Thoracic aorta (tissue), 2 donors: ENCODE data around the gene GSTA2. TPM values are rescaled to one million over a fixed set of nuclear protein-coding genes. Genes with fewer than 3 reads are reported as not detected.
"Not testable (repeated sequence)": the region's sequence is repeated elsewhere in the genome, so short reads cannot be mapped to it uniquely, and the experiment has no call there.

Experiments
- ATAC-seq: fragments of 150-250 bp; one replicate; pipeline ENCODE4 v1.8.0; 2017; ENCODE audit warnings: low read depth; ENCODE audit not compliant: insufficient number of reproducible peaks, low FRiP score
- DNase-seq: peaks from one replicate; pipeline ENCODE4 v3.0.0-alpha.2; 2020; ENCODE audit warnings: low spot score
- H3K27ac ChIP-seq, 2 donors: fragments of 200-600 bp; sonication (generic); 1 replicate in 1 of 2; 2 replicates in 1 of 2; pipeline ENCODE4 v1.5.1; 2016; ENCODE audit warnings: mild to moderate bottlenecking in 2 of 2, moderate library complexity in 2 of 2
- H3K27me3 ChIP-seq: fragments of 200-600 bp; sonication (generic); replicated peaks from 2 replicates; pipeline ENCODE4 v1.6.0; 2016; ENCODE audit warnings: mild to moderate bottlenecking; ENCODE audit not compliant: insufficient read depth
- H3K36me3 ChIP-seq: fragments of 200-600 bp; sonication (generic); one replicate; pipeline ENCODE4 v1.5.1; 2016
- H3K4me1 ChIP-seq, 2 donors: fragments of 200-600 bp; sonication (generic); 1 replicate in 1 of 2; 2 replicates in 1 of 2; pipeline versions ENCODE4 v1.5.1 to v1.6.0; 2016; ENCODE audit warnings: low read depth in 2 of 2, mild to moderate bottlenecking in 1 of 2; ENCODE audit not compliant: control insufficient read depth in 1 of 2
- H3K4me3 ChIP-seq: fragments of 200-600 bp; sonication (generic); 2 replicates; pipeline ENCODE4 v1.5.1; 2016; ENCODE audit warnings: mild to moderate bottlenecking
- H3K9me3 ChIP-seq: fragments of 200-600 bp; sonication (generic); 2 replicates; pipeline ENCODE4 v1.5.1; 2016
- total RNA-seq, 2 donors: library from RNA; depleted of rRNA; stranded (reverse); fragments of >200 nt; gene quantifications; one replicate each; pipeline versions ENCODE4 v1.1.0 to v1.2.3, GENCODE V29; 2016
- TF ChIP-seq, protein P1 (sequence below): fragments of 200-600 bp; sonication (generic); IDR thresholded peaks from one replicate; pipeline ENCODE4 v1.5.1; 2019; ENCODE audit warnings: antibody characterized with exemption

Gene GSTA2
- total RNA-seq, 2 donors from 2014 or later: not detected

- no peak overlapping the region for H3K27ac ChIP-seq
- no peak overlapping the region for H3K4me3 ChIP-seq
- H3K36me3 ChIP-seq: no peaks in the 10 kb centered on the region
- no peaks in the 10 kb centered on the region for H3K9me3 ChIP-seq
- TF ChIP-seq, protein P1, sequence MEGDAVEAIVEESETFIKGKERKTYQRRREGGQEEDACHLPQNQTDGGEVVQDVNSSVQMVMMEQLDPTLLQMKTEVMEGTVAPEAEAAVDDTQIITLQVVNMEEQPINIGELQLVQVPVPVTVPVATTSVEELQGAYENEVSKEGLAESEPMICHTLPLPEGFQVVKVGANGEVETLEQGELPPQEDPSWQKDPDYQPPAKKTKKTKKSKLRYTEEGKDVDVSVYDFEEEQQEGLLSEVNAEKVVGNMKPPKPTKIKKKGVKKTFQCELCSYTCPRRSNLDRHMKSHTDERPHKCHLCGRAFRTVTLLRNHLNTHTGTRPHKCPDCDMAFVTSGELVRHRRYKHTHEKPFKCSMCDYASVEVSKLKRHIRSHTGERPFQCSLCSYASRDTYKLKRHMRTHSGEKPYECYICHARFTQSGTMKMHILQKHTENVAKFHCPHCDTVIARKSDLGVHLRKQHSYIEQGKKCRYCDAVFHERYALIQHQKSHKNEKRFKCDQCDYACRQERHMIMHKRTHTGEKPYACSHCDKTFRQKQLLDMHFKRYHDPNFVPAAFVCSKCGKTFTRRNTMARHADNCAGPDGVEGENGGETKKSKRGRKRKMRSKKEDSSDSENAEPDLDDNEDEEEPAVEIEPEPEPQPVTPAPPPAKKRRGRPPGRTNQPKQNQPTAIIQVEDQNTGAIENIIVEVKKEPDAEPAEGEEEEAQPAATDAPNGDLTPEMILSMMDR: no peak
- H3K27me3 ChIP-seq: no peaks in the 10 kb centered on the region
- H3K4me1 ChIP-seq: no peaks in the 10 kb centered on the region
- no peak for ATAC-seq
- DNase-seq: no peak
These were observed 51.1 kb downstream of the GSTA2 start for GRCh38 chr6:52712136-52712535.

- ATAC-seq: no peak
- no peak for DNase-seq
- Histone ChIP-seq H3K4me1 (no peaks in the 10 kb centered on the region), H3K27ac (no peak overlapping the region), H3K9me3 (no peaks in the 10 kb centered on the region), H3K4me3 (no peak overlapping the region), H3K27me3 (no peaks in the 10 kb centered on the region), H3K36me3 (no peaks in the 10 kb centered on the region)
- TF ChIP-seq, protein P1: no peak
These were observed 55.2 kb downstream of the GSTA2 start for GRCh38 chr6:52707963-52708680.

GRCh38 chr6:52706001-52706400 lies 57.3 kb downstream of the GSTA2 start:
- no peak for DNase-seq
- no peaks in the 10 kb centered on the region for H3K27me3 ChIP-seq
- no peak overlapping the region for H3K27ac ChIP-seq
- TF ChIP-seq, protein P1: no peak
- no peaks in the 10 kb centered on the region for H3K36me3 ChIP-seq
- no peak overlapping the region for H3K4me3 ChIP-seq
- no peaks in the 10 kb centered on the region for H3K9me3 ChIP-seq
- no peak for ATAC-seq
- H3K4me1 ChIP-seq: no peaks in the 10 kb centered on the region

GRCh38 chr6:52704781-52705502 lies 58.3 kb downstream of the GSTA2 start:
- DNase-seq, H3K27ac ChIP-seq, H3K27me3 ChIP-seq, ATAC-seq, H3K9me3 ChIP-seq, H3K36me3 ChIP-seq, H3K4me1 ChIP-seq, H3K4me3 ChIP-seq: not testable (repeated sequence)

GRCh38 chr6:52704060-52704459 lies 59.2 kb downstream of the GSTA2 start:
- TF ChIP-seq, protein P1: no peak
- Histone ChIP-seq H3K27me3 (no peaks in the 10 kb centered on the region), H3K9me3 (no peaks in the 10 kb centered on the region), H3K4me3 (no peak overlapping the region), H3K4me1 (no peaks in the 10 kb centered on the region), H3K36me3 (no peaks in the 10 kb centered on the region), H3K27ac (no peak overlapping the region)
- no peak for DNase-seq
- no peak for ATAC-seq

Other genes starting within 250 kb of the GSTA2 start
- gene TRAM2, start 186.4 kb downstream of the GSTA2 start, total RNA-seq: 10 to 100 TPM; 40.0 to 41.8 TPM
- gene TMEM14A, start 92.4 kb downstream of the GSTA2 start, total RNA-seq: 10 to 100 TPM; 16.5 to 27.1 TPM
- gene GSTA1, start 40.3 kb upstream of the GSTA2 start, total RNA-seq: not detected
- not detected for gene GSTA5, start 77.3 kb upstream of the GSTA2 start, total RNA-seq
- not detected for gene GSTA3, start 146.2 kb upstream of the GSTA2 start, total RNA-seq
- gene GSTA4, start 231.8 kb upstream of the GSTA2 start, total RNA-seq: 10 to 100 TPM; 18.1 to 19.4 TPM